Osteoblast (primary cell): ENCODE measurements around the gene PI4K2A. TPM values are rescaled to one million over a fixed set of nuclear protein-coding genes. Genes with fewer than 3 reads are reported as not detected.
A peak's percentile ranks its signal among the peaks of the same experiment; 100 is the strongest.

Source experiments
- DNase-seq: peaks from one replicate; pipeline ENCODE4 v3.0.0; 2011; ENCODE audit warnings: low spot score, mixed read lengths; ENCODE audit not compliant: insufficient read length; ENCODE audit errors: missing footprints
- H2AFZ ChIP-seq: 2 replicates; pipeline ENCODE4 v1.6.0; 2011; ENCODE audit warnings: mild to moderate bottlenecking, low read length
- H3K27ac ChIP-seq: 2 replicates; pipeline ENCODE4 v1.5.1; 2011; ENCODE audit warnings: mild to moderate bottlenecking, low read depth, low read length, moderate library complexity
- H3K27me3 ChIP-seq: 2 replicates; pipeline ENCODE4 v1.6.0; 2012; ENCODE audit warnings: mild to moderate bottlenecking, control low read depth, inconsistent platforms, low read length, moderate library complexity; ENCODE audit not compliant: insufficient read depth
- H3K36me3 ChIP-seq: 2 replicates; pipeline ENCODE4 v1.5.1; 2011; ENCODE audit warnings: mild to moderate bottlenecking, low read length, control low read depth, moderate library complexity; ENCODE audit not compliant: insufficient read depth
- H3K4me1 ChIP-seq: 2 replicates; pipeline ENCODE4 v1.5.1; 2011; ENCODE audit warnings: mild to moderate bottlenecking, low read length, control low read depth, moderate library complexity; ENCODE audit not compliant: insufficient read depth
- H3K4me2 ChIP-seq: 2 replicates; pipeline ENCODE4 v1.6.0; 2011; ENCODE audit warnings: mild to moderate bottlenecking, low read length; ENCODE audit not compliant: insufficient read depth
- H3K4me3 ChIP-seq: fragments of 200-600 bp; sonication (generic); 3 replicates; pipeline ENCODE4 v1.5.1; 2012; ENCODE audit warnings: mild to moderate bottlenecking, low read length, inconsistent platforms; ENCODE audit not compliant: insufficient read depth
- H3K79me2 ChIP-seq: 2 replicates; pipeline ENCODE4 v1.6.0; 2012; ENCODE audit warnings: mild to moderate bottlenecking, low read length, control low read depth, inconsistent platforms; ENCODE audit not compliant: insufficient read depth
- H3K9me3 ChIP-seq: 2 replicates; pipeline ENCODE4 v1.5.1; 2011; ENCODE audit warnings: low read depth, low read length, control low read depth
- H4K20me1 ChIP-seq: 2 replicates; pipeline ENCODE4 v1.6.0; 2012; ENCODE audit warnings: mild to moderate bottlenecking, low read length, control low read depth; ENCODE audit not compliant: insufficient read depth
- CTCF ChIP-seq: IDR thresholded peaks from 2 replicates; pipeline ENCODE4 v1.5.1; 2011; ENCODE audit warnings: mild to moderate bottlenecking, low read depth, low read length, moderate library complexity; ENCODE audit errors: extremely low read depth
- total RNA-seq: library from RNA; depleted of rRNA; stranded (reverse); fragments of >200 nt; gene quantifications from 2 replicates; pipeline ENCODE4 v1.2.3, GENCODE V29; 2012

PI4K2A gene
- total RNA-seq, 1 donor = 23.5 TPM

- Histone ChIP-seq H2AFZ (no peak overlapping the region), H3K4me3 (no peak overlapping the region), H3K4me1 (peaks cover 43% of the 10 kb centered on the region), H3K36me3 (peaks cover 9% of the 10 kb centered on the region), H3K27me3 (no peaks in the 10 kb centered on the region), H4K20me1 (peaks cover 20% of the 10 kb centered on the region), H3K79me2 (peaks cover 31% of the 10 kb centered on the region), H3K4me2 (no peak overlapping the region), H3K9me3 (no peaks in the 10 kb centered on the region), H3K27ac (peak overlapping the region; percentile 9)
- TF ChIP-seq CTCF = no peak
- DNase-seq = peak; percentile 65
Observed at GRCh38 chr10:97711640-97712572, 71.4 kb downstream of the PI4K2A start.

GRCh38 chr10:97713339-97713825 lies 72.9 kb downstream of the PI4K2A start, which contains the start of gene MARVELD1:
Gene MARVELD1 (plus strand): TSS chr10:97713730. CDS start chr10:97713877, 147 bp downstream.
- peak; percentile 98 for DNase-seq
- H2AFZ ChIP-seq = peak within 1 kb of the TSS; percentile 78
- H4K20me1 ChIP-seq = peaks cover 31% of the 10 kb centered on the region
- H3K27ac ChIP-seq = peak within 1 kb of the TSS; percentile 67
- no peaks in the 10 kb centered on the region for H3K9me3 ChIP-seq
- peaks cover 24% of the 10 kb centered on the region for H3K36me3 ChIP-seq
- H3K4me3 ChIP-seq = peak within 1 kb of the TSS; percentile 85
- no peak for TF ChIP-seq CTCF
- H3K79me2 ChIP-seq = peaks cover 45% of the 10 kb centered on the region
- peak within 1 kb of the TSS; percentile 92 for H3K4me2 ChIP-seq
- no peaks in the 10 kb centered on the region for H3K27me3 ChIP-seq
- H3K4me1 ChIP-seq = peaks cover 43% of the 10 kb centered on the region

- peak overlapping the region; percentile 92 for H3K4me2 ChIP-seq
- peak; percentile 97 for DNase-seq
- peaks cover 43% of the 10 kb centered on the region for H3K4me1 ChIP-seq
- H3K27ac ChIP-seq = peak overlapping the region; percentile 67
- H3K36me3 ChIP-seq = peaks cover 29% of the 10 kb centered on the region
- peak overlapping the region; percentile 78 for H2AFZ ChIP-seq
- no peaks in the 10 kb centered on the region for H3K27me3 ChIP-seq
- peaks cover 51% of the 10 kb centered on the region for H3K79me2 ChIP-seq
- peaks cover 34% of the 10 kb centered on the region for H4K20me1 ChIP-seq
- H3K4me3 ChIP-seq = peak overlapping the region; percentile 85
- no peak for TF ChIP-seq CTCF
- no peaks in the 10 kb centered on the region for H3K9me3 ChIP-seq
Observed at GRCh38 chr10:97713826-97714400, 73.4 kb downstream of the PI4K2A start.
